ENCODE results near the gene NDRG3.
"Not testable (repeated sequence)": the region's sequence is repeated elsewhere in the genome, so short reads cannot be mapped to it uniquely, and the experiment has no call there.

NDRG3 gene

GRCh38 chr20:36732456-36732855, 13.4 kb downstream of the NDRG3 start:
- no peaks in the 10 kb centered on the region for H3K27me3 ChIP-seq (ENCODE audit: control insufficient read depth, insufficient read depth, low read length)

GRCh38 chr20:36728986-36729385, 16.9 kb downstream of the NDRG3 start:
- Histone ChIP-seq H3K4me3 (ENCODE audit: low read length) (no peak overlapping the region), H3K9ac (ENCODE audit: low read length) (no peak overlapping the region), H3K4me1 (ENCODE audit: control insufficient read depth, low read depth, low read length) (no peaks in the 10 kb centered on the region), H3K27ac (ENCODE audit: low read length) (no peak overlapping the region), H3K36me3 (ENCODE audit: control insufficient read depth, low read depth, low read length) (no peaks in the 10 kb centered on the region), H3K27me3 (ENCODE audit: control insufficient read depth, insufficient read depth, low read length) (no peaks in the 10 kb centered on the region), H3K9me3 (ENCODE audit: control insufficient read depth, low read depth, low read length) (no peaks in the 10 kb centered on the region)

More at GRCh38 chr20:36732456-36732855, 13.4 kb downstream of the NDRG3 start:
- H3K9me3 ChIP-seq (ENCODE audit: control insufficient read depth, low read depth, low read length): no peaks in the 10 kb centered on the region
- H3K4me3 ChIP-seq (ENCODE audit: low read length): no peak overlapping the region
- H3K9ac ChIP-seq (ENCODE audit: low read length): no peak overlapping the region
- H3K27ac ChIP-seq (ENCODE audit: low read length): no peak overlapping the region
- no peaks in the 10 kb centered on the region for H3K36me3 ChIP-seq (ENCODE audit: control insufficient read depth, low read depth, low read length)
- peaks cover 10% of the 10 kb centered on the region for H3K4me1 ChIP-seq (ENCODE audit: control insufficient read depth, low read depth, low read length)

- no peak overlapping the region for H3K9ac ChIP-seq (ENCODE audit: low read length)
- no peak overlapping the region for H3K4me3 ChIP-seq (ENCODE audit: low read length)
- no peaks in the 10 kb centered on the region for H3K36me3 ChIP-seq (ENCODE audit: control insufficient read depth, low read depth, low read length)
- H3K4me1 ChIP-seq (ENCODE audit: control insufficient read depth, low read depth, low read length): no peaks in the 10 kb centered on the region
- no peaks in the 10 kb centered on the region for H3K27me3 ChIP-seq (ENCODE audit: control insufficient read depth, insufficient read depth, low read length)
- no peaks in the 10 kb centered on the region for H3K9me3 ChIP-seq (ENCODE audit: control insufficient read depth, low read depth, low read length)
- H3K27ac ChIP-seq (ENCODE audit: low read length): no peak overlapping the region
Measured at GRCh38 chr20:36726168-36726567, 19.7 kb downstream of the NDRG3 start.

GRCh38 chr20:36720510-36720909, 25.4 kb downstream of the NDRG3 start:
- no peak overlapping the region for H3K27ac ChIP-seq (ENCODE audit: low read length)
- no peaks in the 10 kb centered on the region for H3K9me3 ChIP-seq (ENCODE audit: control insufficient read depth, low read depth, low read length)
- H3K4me3 ChIP-seq (ENCODE audit: low read length): no peak overlapping the region
- no peaks in the 10 kb centered on the region for H3K36me3 ChIP-seq (ENCODE audit: control insufficient read depth, low read depth, low read length)
- H3K9ac ChIP-seq (ENCODE audit: low read length): no peak overlapping the region
- no peaks in the 10 kb centered on the region for H3K4me1 ChIP-seq (ENCODE audit: control insufficient read depth, low read depth, low read length)
- H3K27me3 ChIP-seq (ENCODE audit: control insufficient read depth, insufficient read depth, low read length): no peaks in the 10 kb centered on the region

GRCh38 chr20:36717657-36718056, 28.2 kb downstream of the NDRG3 start:
- Histone ChIP-seq H3K4me1 (ENCODE audit: control insufficient read depth, low read depth, low read length) (no peaks in the 10 kb centered on the region), H3K9ac (ENCODE audit: low read length) (no peak overlapping the region), H3K9me3 (ENCODE audit: control insufficient read depth, low read depth, low read length) (no peaks in the 10 kb centered on the region), H3K27me3 (ENCODE audit: control insufficient read depth, insufficient read depth, low read length) (no peaks in the 10 kb centered on the region), H3K27ac (ENCODE audit: low read length) (no peak overlapping the region), H3K36me3 (ENCODE audit: control insufficient read depth, low read depth, low read length) (no peaks in the 10 kb centered on the region), H3K4me3 (ENCODE audit: low read length) (no peak overlapping the region)

- H3K27ac ChIP-seq (ENCODE audit: low read length): no peak overlapping the region
- no peaks in the 10 kb centered on the region for H3K27me3 ChIP-seq (ENCODE audit: control insufficient read depth, insufficient read depth, low read length)
- no peak overlapping the region for H3K9ac ChIP-seq (ENCODE audit: low read length)
- no peak overlapping the region for H3K4me3 ChIP-seq (ENCODE audit: low read length)
- H3K9me3 ChIP-seq (ENCODE audit: control insufficient read depth, low read depth, low read length): no peaks in the 10 kb centered on the region
- H3K36me3 ChIP-seq (ENCODE audit: control insufficient read depth, low read depth, low read length): no peaks in the 10 kb centered on the region
- H3K4me1 ChIP-seq (ENCODE audit: control insufficient read depth, low read depth, low read length): no peaks in the 10 kb centered on the region
Measured at GRCh38 chr20:36717021-36717420, 28.9 kb downstream of the NDRG3 start.

GRCh38 chr20:36712775-36713174, 33.1 kb downstream of the NDRG3 start:
- H3K4me1 ChIP-seq (ENCODE audit: control insufficient read depth, low read depth, low read length): no peaks in the 10 kb centered on the region
- H3K27me3 ChIP-seq (ENCODE audit: control insufficient read depth, insufficient read depth, low read length): no peaks in the 10 kb centered on the region
- no peaks in the 10 kb centered on the region for H3K9me3 ChIP-seq (ENCODE audit: control insufficient read depth, low read depth, low read length)
- no peak overlapping the region for H3K4me3 ChIP-seq (ENCODE audit: low read length)
- H3K27ac ChIP-seq (ENCODE audit: low read length): no peak overlapping the region
- H3K9ac ChIP-seq (ENCODE audit: low read length): no peak overlapping the region
- H3K36me3 ChIP-seq (ENCODE audit: control insufficient read depth, low read depth, low read length): no peaks in the 10 kb centered on the region

GRCh38 chr20:36709126-36709525, 36.8 kb downstream of the NDRG3 start:
- H3K4me3 ChIP-seq (ENCODE audit: low read length): no peak overlapping the region

GRCh38 chr20:36703530-36703929, 42.4 kb downstream of the NDRG3 start:
- Histone ChIP-seq H3K4me1 (ENCODE audit: control insufficient read depth, low read depth, low read length) (peaks cover 6% of the 10 kb centered on the region), H3K27me3 (ENCODE audit: control insufficient read depth, insufficient read depth, low read length) (no peaks in the 10 kb centered on the region), H3K9ac (ENCODE audit: low read length) (no peak overlapping the region), H3K36me3 (ENCODE audit: control insufficient read depth, low read depth, low read length) (no peaks in the 10 kb centered on the region), H3K27ac (ENCODE audit: low read length) (no peak overlapping the region), H3K9me3 (ENCODE audit: control insufficient read depth, low read depth, low read length) (no peaks in the 10 kb centered on the region), H3K4me3 (ENCODE audit: low read length) (no peak overlapping the region)

More at GRCh38 chr20:36709126-36709525, 36.8 kb downstream of the NDRG3 start:
- H3K9ac ChIP-seq (ENCODE audit: low read length): no peak overlapping the region
- no peaks in the 10 kb centered on the region for H3K27me3 ChIP-seq (ENCODE audit: control insufficient read depth, insufficient read depth, low read length)
- no peak overlapping the region for H3K27ac ChIP-seq (ENCODE audit: low read length)
- H3K4me1 ChIP-seq (ENCODE audit: control insufficient read depth, low read depth, low read length): no peaks in the 10 kb centered on the region
- H3K36me3 ChIP-seq (ENCODE audit: control insufficient read depth, low read depth, low read length): no peaks in the 10 kb centered on the region
- H3K9me3 ChIP-seq (ENCODE audit: control insufficient read depth, low read depth, low read length): no peaks in the 10 kb centered on the region

- Histone ChIP-seq H3K4me1 (ENCODE audit: control insufficient read depth, low read depth, low read length) (peaks cover 6% of the 10 kb centered on the region), H3K9me3 (ENCODE audit: control insufficient read depth, low read depth, low read length) (no peaks in the 10 kb centered on the region), H3K9ac (ENCODE audit: low read length) (no peak overlapping the region), H3K27me3 (ENCODE audit: control insufficient read depth, insufficient read depth, low read length) (no peaks in the 10 kb centered on the region), H3K27ac (ENCODE audit: low read length) (no peak overlapping the region), H3K36me3 (ENCODE audit: control insufficient read depth, low read depth, low read length) (no peaks in the 10 kb centered on the region), H3K4me3 (ENCODE audit: low read length) (no peak overlapping the region)
Measured at GRCh38 chr20:36700438-36700837, 45.5 kb downstream of the NDRG3 start.

GRCh38 chr20:36695467-36695866, 50.4 kb downstream of the NDRG3 start:
- not testable (repeated sequence) for H3K27ac ChIP-seq (ENCODE audit: low read length); H3K27me3 ChIP-seq (ENCODE audit: control insufficient read depth, insufficient read depth, low read length); H3K4me3 ChIP-seq (ENCODE audit: low read length); H3K36me3 ChIP-seq (ENCODE audit: control insufficient read depth, low read depth, low read length); H3K9me3 ChIP-seq (ENCODE audit: control insufficient read depth, low read depth, low read length); H3K9ac ChIP-seq (ENCODE audit: low read length); H3K4me1 ChIP-seq (ENCODE audit: control insufficient read depth, low read depth, low read length)

GRCh38 chr20:36688630-36689029, 57.3 kb downstream of the NDRG3 start:
- no peaks in the 10 kb centered on the region for H3K4me1 ChIP-seq (ENCODE audit: control insufficient read depth, low read depth, low read length)
- H3K27me3 ChIP-seq (ENCODE audit: control insufficient read depth, insufficient read depth, low read length): no peaks in the 10 kb centered on the region
- H3K4me3 ChIP-seq (ENCODE audit: low read length): no peak overlapping the region
- H3K9me3 ChIP-seq (ENCODE audit: control insufficient read depth, low read depth, low read length): no peaks in the 10 kb centered on the region
- peaks cover 8% of the 10 kb centered on the region for H3K36me3 ChIP-seq (ENCODE audit: control insufficient read depth, low read depth, low read length)
- H3K27ac ChIP-seq (ENCODE audit: low read length): no peak overlapping the region
- no peak overlapping the region for H3K9ac ChIP-seq (ENCODE audit: low read length)

All from iPS-18a (cell line).